ENCODE measurements around the gene MKRN2OS. TPM values are rescaled to one million over a fixed set of nuclear protein-coding genes. Genes with fewer than 3 reads are reported as not detected.

Gene MKRN2OS
- total RNA-seq, 2 experiments from 2014 or later, result not detected

DNA sequence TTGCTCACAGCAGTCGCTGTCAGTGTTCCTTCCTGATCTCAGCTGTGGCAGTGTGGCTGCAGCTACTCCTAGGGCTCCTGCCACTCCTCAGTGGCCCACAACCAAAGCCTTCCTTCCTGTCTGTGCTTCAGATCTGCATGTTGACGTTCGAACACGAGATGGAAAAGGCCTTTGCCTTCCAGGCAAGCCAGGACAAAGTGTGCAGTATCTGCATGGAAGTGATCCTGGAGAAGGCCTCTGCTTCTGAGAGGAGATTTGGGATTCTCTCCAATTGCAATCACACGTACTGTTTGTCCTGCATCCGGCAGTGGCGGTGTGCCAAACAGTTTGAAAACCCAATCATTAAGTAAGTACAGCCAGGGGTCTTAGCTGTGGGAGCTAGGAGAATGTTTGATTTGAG is 29.4 kb upstream of the MKRN2OS start:
- Histone ChIP-seq H4K20me1 (ENCODE audit: insufficient read depth, low read length) (no peaks in the 10 kb centered on the region), H3K9me2 (ENCODE audit: insufficient read depth, low read length) (no peaks in the 10 kb centered on the region), H3K9me3 (ENCODE audit: low read length) (no peaks in the 10 kb centered on the region), H3K27ac (ENCODE audit: low read depth, low read length, poor library complexity, severe bottlenecking) (no peak overlapping the region), H3K4me3 (ENCODE audit: low read depth, low read length, poor library complexity, severe bottlenecking) (no peak overlapping the region), H3K36me3 (ENCODE audit: insufficient read depth, low read length) (peaks cover 94% of the 10 kb centered on the region), H2AFZ (ENCODE audit: low read length) (no peak overlapping the region), H3K79me2 (ENCODE audit: insufficient read depth, low read depth, low read length) (no peaks in the 10 kb centered on the region), H3K4me1 (ENCODE audit: insufficient read depth, low read length, poor library complexity, severe bottlenecking) (no peaks in the 10 kb centered on the region), H3K4me2 (ENCODE audit: low read length) (no peak overlapping the region)
- no peak for DNase-seq (ENCODE audit: low spot score)
- no TSS peak for BruUV-seq (replicated peaks)
- intact Hi-C loops (cut with micrococcal nuclease; ENCODE audit: unreplicated experiment), result no loop called here
- CTCF ChIA-PET (ENCODE audit: unreplicated experiment), result no interaction called here
- TF ChIP-seq EZH2phosphoT487 (IDR thresholded peaks at IDR 0.05; ENCODE audit: borderline replicate concordance, low read depth, low read length), result no peak
- TF ChIP-seq, protein P1, sequence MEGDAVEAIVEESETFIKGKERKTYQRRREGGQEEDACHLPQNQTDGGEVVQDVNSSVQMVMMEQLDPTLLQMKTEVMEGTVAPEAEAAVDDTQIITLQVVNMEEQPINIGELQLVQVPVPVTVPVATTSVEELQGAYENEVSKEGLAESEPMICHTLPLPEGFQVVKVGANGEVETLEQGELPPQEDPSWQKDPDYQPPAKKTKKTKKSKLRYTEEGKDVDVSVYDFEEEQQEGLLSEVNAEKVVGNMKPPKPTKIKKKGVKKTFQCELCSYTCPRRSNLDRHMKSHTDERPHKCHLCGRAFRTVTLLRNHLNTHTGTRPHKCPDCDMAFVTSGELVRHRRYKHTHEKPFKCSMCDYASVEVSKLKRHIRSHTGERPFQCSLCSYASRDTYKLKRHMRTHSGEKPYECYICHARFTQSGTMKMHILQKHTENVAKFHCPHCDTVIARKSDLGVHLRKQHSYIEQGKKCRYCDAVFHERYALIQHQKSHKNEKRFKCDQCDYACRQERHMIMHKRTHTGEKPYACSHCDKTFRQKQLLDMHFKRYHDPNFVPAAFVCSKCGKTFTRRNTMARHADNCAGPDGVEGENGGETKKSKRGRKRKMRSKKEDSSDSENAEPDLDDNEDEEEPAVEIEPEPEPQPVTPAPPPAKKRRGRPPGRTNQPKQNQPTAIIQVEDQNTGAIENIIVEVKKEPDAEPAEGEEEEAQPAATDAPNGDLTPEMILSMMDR (conservative IDR thresholded peaks at IDR 0.05; ENCODE audit: low read length), result no peak
- POLR2A ChIA-PET, result no interaction called here

DNA sequence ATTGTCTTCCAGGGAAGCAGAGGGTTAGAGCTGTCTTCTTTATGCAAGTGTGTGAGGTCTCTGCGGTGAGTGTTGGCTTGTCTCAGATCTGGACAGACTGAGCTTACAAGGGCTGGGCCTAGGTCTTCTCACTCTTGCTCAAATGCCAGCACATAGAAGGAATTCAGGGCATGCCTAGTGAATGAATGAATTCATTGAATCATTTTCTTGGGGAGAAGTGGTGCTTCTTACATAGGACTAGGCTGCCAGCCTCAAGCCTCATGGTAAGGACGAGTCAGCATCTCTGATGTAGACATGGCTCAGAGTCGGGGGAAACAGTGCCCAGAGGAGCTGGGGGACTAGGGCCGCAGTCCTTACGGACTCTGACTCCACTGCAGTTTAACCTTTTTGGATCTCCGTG is 28.8 kb upstream of the MKRN2OS start:
- CTCF ChIA-PET (ENCODE audit: unreplicated experiment), result no interaction called here
- H3K79me2 ChIP-seq (ENCODE audit: insufficient read depth, low read depth, low read length), result no peaks in the 10 kb centered on the region
- no peaks in the 10 kb centered on the region for H3K4me1 ChIP-seq (ENCODE audit: insufficient read depth, low read length, poor library complexity, severe bottlenecking)
- no peak overlapping the region for H2AFZ ChIP-seq (ENCODE audit: low read length)
- TF ChIP-seq, protein P1 (conservative IDR thresholded peaks at IDR 0.05; ENCODE audit: low read length), result no peak
- TF ChIP-seq EZH2phosphoT487 (IDR thresholded peaks at IDR 0.05; ENCODE audit: borderline replicate concordance, low read depth, low read length), result no peak
- BruUV-seq (replicated peaks), result no TSS peak
- no peaks in the 10 kb centered on the region for H3K9me2 ChIP-seq (ENCODE audit: insufficient read depth, low read length)
- POLR2A ChIA-PET, result no interaction called here
- intact Hi-C loops (cut with micrococcal nuclease; ENCODE audit: unreplicated experiment), result no loop called here
- H3K4me3 ChIP-seq (ENCODE audit: low read depth, low read length, poor library complexity, severe bottlenecking), result no peak overlapping the region
- H3K36me3 ChIP-seq (ENCODE audit: insufficient read depth, low read length), result peaks cover 93% of the 10 kb centered on the region
- no peak for DNase-seq (ENCODE audit: low spot score)
- no peaks in the 10 kb centered on the region for H3K9me3 ChIP-seq (ENCODE audit: low read length)
- no peak overlapping the region for H3K27ac ChIP-seq (ENCODE audit: low read depth, low read length, poor library complexity, severe bottlenecking)
- H4K20me1 ChIP-seq (ENCODE audit: insufficient read depth, low read length), result no peaks in the 10 kb centered on the region
- no peak overlapping the region for H3K4me2 ChIP-seq (ENCODE audit: low read length)

- DNase-seq (ENCODE audit: low spot score), result no peak
- ChIA-PET POLR2A (no interaction called here), CTCF (ENCODE audit: unreplicated experiment) (no interaction called here)
- Histone ChIP-seq H2AFZ (ENCODE audit: low read length) (no peak overlapping the region), H3K4me2 (ENCODE audit: low read length) (no peak overlapping the region), H3K9me2 (ENCODE audit: insufficient read depth, low read length) (no peaks in the 10 kb centered on the region), H3K4me1 (ENCODE audit: insufficient read depth, low read length, poor library complexity, severe bottlenecking) (peaks cover 6% of the 10 kb centered on the region), H3K4me3 (ENCODE audit: low read depth, low read length, poor library complexity, severe bottlenecking) (no peak overlapping the region), H4K20me1 (ENCODE audit: insufficient read depth, low read length) (no peaks in the 10 kb centered on the region), H3K27ac (ENCODE audit: low read depth, low read length, poor library complexity, severe bottlenecking) (no peak overlapping the region), H3K36me3 (ENCODE audit: insufficient read depth, low read length) (peaks cover 85% of the 10 kb centered on the region), H3K79me2 (ENCODE audit: insufficient read depth, low read depth, low read length) (peaks cover 14% of the 10 kb centered on the region), H3K9me3 (ENCODE audit: low read length) (0 out of 2 replicates have a peak, but pooled peaks cover 4% of the 10 kb centered on the region)
- TF ChIP-seq, protein P1 (conservative IDR thresholded peaks at IDR 0.05; ENCODE audit: low read length), result no peak
- TF ChIP-seq EZH2phosphoT487 (IDR thresholded peaks at IDR 0.05; ENCODE audit: borderline replicate concordance, low read depth, low read length), result no peak
- intact Hi-C loops (cut with micrococcal nuclease; ENCODE audit: unreplicated experiment), result no loop called here
- no TSS peak for BruUV-seq (replicated peaks)
Observed at GRCh38 chr3:12571986-12572385, 26.7 kb upstream of the MKRN2OS start.

All from OCI-LY7 (cell line).